MM.1S (cell line): Measurements from ENCODE around the gene MAP3K8.

Experiments
- DNase-seq: peaks from one replicate; pipeline ENCODE4 v3.0.0-alpha.2; 2015
- H2AFZ ChIP-seq: fragments of 300-600 bp; sonication (generic); 2 replicates; pipeline ENCODE4 v1.6.0; 2016; ENCODE audit warnings: antibody characterized with exemption, low read length
- H3F3A ChIP-seq: fragments of 300-600 bp; sonication (generic); 2 replicates; pipeline ENCODE4 v1.6.1; 2016; ENCODE audit warnings: mild to moderate bottlenecking, antibody characterized with exemption, low read length, moderate library complexity, mixed read lengths; ENCODE audit not compliant: insufficient read depth
- H3K27ac ChIP-seq: fragments of 300-600 bp; sonication (generic); 2 replicates; pipeline ENCODE4 v1.5.1; 2016; ENCODE audit warnings: mild to moderate bottlenecking, low read length
- H3K27me3 ChIP-seq: fragments of 300-600 bp; sonication (generic); replicated peaks from 2 replicates; pipeline ENCODE4 v1.6.0; 2016; ENCODE audit warnings: low read length; ENCODE audit not compliant: insufficient read depth
- H3K36me3 ChIP-seq: fragments of 300-600 bp; sonication (generic); replicated peaks from 2 replicates; pipeline ENCODE4 v1.6.1; 2016; ENCODE audit warnings: mild to moderate bottlenecking, low read length, mixed read lengths; ENCODE audit not compliant: insufficient read depth
- H3K4me1 ChIP-seq: fragments of 300-600 bp; sonication (generic); 2 replicates; pipeline ENCODE4 v1.6.1; 2016; ENCODE audit warnings: low read length, mixed read lengths
- H3K4me2 ChIP-seq: fragments of 300-600 bp; sonication (generic); 2 replicates; pipeline ENCODE4 v1.6.0; 2016; ENCODE audit warnings: low read depth, low read length
- H3K4me3 ChIP-seq: fragments of 300-600 bp; sonication (generic); 2 replicates; pipeline ENCODE4 v1.5.1; 2016; ENCODE audit warnings: low read length, mixed read lengths
- H3K79me2 ChIP-seq: fragments of 300-600 bp; sonication (generic); 2 replicates; pipeline ENCODE4 v1.6.1; 2016; ENCODE audit warnings: mixed run types, low read length, mixed read lengths
- H3K9ac ChIP-seq: fragments of 300-600 bp; sonication (generic); 2 replicates; pipeline ENCODE4 v1.6.1; 2016; ENCODE audit warnings: low read length, mixed read lengths
- H3K9me2 ChIP-seq: fragments of 300-600 bp; sonication (generic); replicated peaks from 2 replicates; pipeline ENCODE4 v1.6.1; 2016; ENCODE audit warnings: mild to moderate bottlenecking, low read length, mixed read lengths; ENCODE audit not compliant: insufficient read depth
- H3K9me3 ChIP-seq: fragments of 300-600 bp; sonication (generic); replicated peaks from 2 replicates; pipeline ENCODE4 v1.6.1; 2016; ENCODE audit warnings: mild to moderate bottlenecking, low read length, mixed read lengths; ENCODE audit not compliant: insufficient read depth
- H4K20me1 ChIP-seq: fragments of 300-600 bp; sonication (generic); 2 replicates; pipeline ENCODE4 v1.6.1; 2016; ENCODE audit warnings: mild to moderate bottlenecking, low read length, moderate library complexity, mixed read lengths; ENCODE audit not compliant: insufficient read depth
- CTCF ChIP-seq: fragments of 300-600 bp; sonication (generic); IDR thresholded peaks from 2 replicates; pipeline ENCODE4 v1.5.1; 2016; ENCODE audit warnings: antibody characterized with exemption, low read length, mixed read lengths
- EZH2 ChIP-seq: fragments of 300-600 bp; sonication (generic); optimal IDR thresholded peaks from 2 replicates; pipeline ENCODE3; 2017; ENCODE audit warnings: low read depth, mild to moderate bottlenecking, antibody characterized with exemption, low read length, mixed read lengths
- EZH2phosphoT487 ChIP-seq: fragments of 300-600 bp; sonication (generic); IDR thresholded peaks from 2 replicates; pipeline ENCODE4 v1.6.1; 2018; ENCODE audit warnings: antibody characterized with exemption, low read length

The MAP3K8 gene

GRCh38 chr10:30481603-30482002 is 47.6 kb downstream of the MAP3K8 start:
- H3K4me2 ChIP-seq: no peak overlapping the region
- no peaks in the 10 kb centered on the region for H3K4me1 ChIP-seq
- DNase-seq: no peak
- H3K36me3 ChIP-seq: no peaks in the 10 kb centered on the region
- H3K9me2 ChIP-seq: no peaks in the 10 kb centered on the region
- H3K27ac ChIP-seq: no peak overlapping the region
- H3F3A ChIP-seq: no peaks in the 10 kb centered on the region
- no peaks in the 10 kb centered on the region for H3K9me3 ChIP-seq
- no peak overlapping the region for H2AFZ ChIP-seq
- H3K9ac ChIP-seq: no peak overlapping the region
- no peaks in the 10 kb centered on the region for H3K79me2 ChIP-seq
- no peaks in the 10 kb centered on the region for H3K27me3 ChIP-seq
- H3K4me3 ChIP-seq: no peak overlapping the region
- TF ChIP-seq EZH2 (no peak), EZH2phosphoT487 (no peak)
- no peaks in the 10 kb centered on the region for H4K20me1 ChIP-seq

- peaks cover 15% of the 10 kb centered on the region for H3K4me1 ChIP-seq
- no peaks in the 10 kb centered on the region for H3K36me3 ChIP-seq
- H3K4me3 ChIP-seq: no peak overlapping the region
- no peaks in the 10 kb centered on the region for H3K9me2 ChIP-seq
- H3K79me2 ChIP-seq: no peaks in the 10 kb centered on the region
- no peaks in the 10 kb centered on the region for H3F3A ChIP-seq
- H2AFZ ChIP-seq: 0 out of 2 replicates have a peak overlapping the region, but pooled peaks have one; percentile 15
- H3K27me3 ChIP-seq: no peaks in the 10 kb centered on the region
- H4K20me1 ChIP-seq: no peaks in the 10 kb centered on the region
- no peak overlapping the region for H3K27ac ChIP-seq
- H3K9me3 ChIP-seq: no peaks in the 10 kb centered on the region
- no peak overlapping the region for H3K9ac ChIP-seq
- no peak for TF ChIP-seq EZH2phosphoT487
- no peak for TF ChIP-seq EZH2
- no peak for TF ChIP-seq CTCF
- peak overlapping the region; percentile 12 for H3K4me2 ChIP-seq
- DNase-seq: no peak
These were observed 54.3 kb downstream of the MAP3K8 start for GRCh38 chr10:30488316-30488715.

- no peak overlapping the region for H3K27ac ChIP-seq
- no peaks in the 10 kb centered on the region for H3K36me3 ChIP-seq
- H3K4me1 ChIP-seq: peaks cover 21% of the 10 kb centered on the region
- no peaks in the 10 kb centered on the region for H3K27me3 ChIP-seq
- H3K9ac ChIP-seq: no peak overlapping the region
- no peak overlapping the region for H2AFZ ChIP-seq
- no peak for DNase-seq
- H3K9me3 ChIP-seq: no peaks in the 10 kb centered on the region
- no peaks in the 10 kb centered on the region for H4K20me1 ChIP-seq
- no peaks in the 10 kb centered on the region for H3F3A ChIP-seq
- H3K4me2 ChIP-seq: no peak overlapping the region
- H3K9me2 ChIP-seq: no peaks in the 10 kb centered on the region
- TF ChIP-seq EZH2 (no peak), CTCF (no peak), EZH2phosphoT487 (no peak)
- no peak overlapping the region for H3K4me3 ChIP-seq
- no peaks in the 10 kb centered on the region for H3K79me2 ChIP-seq
These were observed 55.4 kb downstream of the MAP3K8 start for GRCh38 chr10:30489346-30489745.

GRCh38 chr10:30490289-30491000 is 56.5 kb downstream of the MAP3K8 start:
- no peak for DNase-seq

More at GRCh38 chr10:30490289-30491000, 56.5 kb downstream of the MAP3K8 start:
- H4K20me1 ChIP-seq: no peaks in the 10 kb centered on the region
- H3K27me3 ChIP-seq: no peaks in the 10 kb centered on the region
- no peak overlapping the region for H3K4me3 ChIP-seq
- no peaks in the 10 kb centered on the region for H3K9me3 ChIP-seq
- H3K36me3 ChIP-seq: no peaks in the 10 kb centered on the region
- H3K9ac ChIP-seq: no peak overlapping the region
- 0 out of 2 replicates have a peak overlapping the region, but pooled peaks have one; percentile 19 for H3K4me2 ChIP-seq
- H3K9me2 ChIP-seq: no peaks in the 10 kb centered on the region
- no peak overlapping the region for H2AFZ ChIP-seq
- no peak overlapping the region for H3K27ac ChIP-seq
- H3K4me1 ChIP-seq: peaks cover 26% of the 10 kb centered on the region
- no peaks in the 10 kb centered on the region for H3F3A ChIP-seq
- TF ChIP-seq EZH2phosphoT487: no peak
- TF ChIP-seq EZH2: no peak
- no peak for TF ChIP-seq CTCF
- H3K79me2 ChIP-seq: no peaks in the 10 kb centered on the region
